RKO (cell line): ENCODE data around the gene FLOT1.
"Not testable (repeated sequence)": the region's sequence is repeated elsewhere in the genome, so short reads cannot be mapped to it uniquely, and the experiment has no call there.

ENCODE experiments used
- DNase-seq: peaks from one replicate; pipeline ENCODE4 v3.0.0-alpha.2; 2016; ENCODE audit warnings: low spot score

The FLOT1 gene

DNA sequence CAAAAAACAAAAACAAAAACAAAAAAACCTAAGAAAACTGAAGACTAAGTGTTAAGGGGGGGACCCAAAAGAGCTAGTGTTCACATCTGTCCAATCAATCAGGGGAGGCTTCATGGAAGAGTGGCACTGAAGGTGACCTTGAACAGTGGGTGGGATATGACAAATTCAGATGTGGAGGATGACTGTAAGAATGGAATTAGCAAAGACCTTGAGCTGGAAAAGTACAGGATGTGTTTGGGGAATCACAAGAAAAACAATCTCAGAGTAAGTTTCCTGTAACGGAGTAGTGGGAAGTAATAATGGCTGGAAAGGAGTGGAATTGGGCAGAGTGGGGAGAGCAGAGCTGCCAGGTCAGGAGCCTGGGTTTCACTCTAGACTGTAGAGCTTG is 4.8 kb upstream of the FLOT1 start:
- DNase-seq: no peak

DNA sequence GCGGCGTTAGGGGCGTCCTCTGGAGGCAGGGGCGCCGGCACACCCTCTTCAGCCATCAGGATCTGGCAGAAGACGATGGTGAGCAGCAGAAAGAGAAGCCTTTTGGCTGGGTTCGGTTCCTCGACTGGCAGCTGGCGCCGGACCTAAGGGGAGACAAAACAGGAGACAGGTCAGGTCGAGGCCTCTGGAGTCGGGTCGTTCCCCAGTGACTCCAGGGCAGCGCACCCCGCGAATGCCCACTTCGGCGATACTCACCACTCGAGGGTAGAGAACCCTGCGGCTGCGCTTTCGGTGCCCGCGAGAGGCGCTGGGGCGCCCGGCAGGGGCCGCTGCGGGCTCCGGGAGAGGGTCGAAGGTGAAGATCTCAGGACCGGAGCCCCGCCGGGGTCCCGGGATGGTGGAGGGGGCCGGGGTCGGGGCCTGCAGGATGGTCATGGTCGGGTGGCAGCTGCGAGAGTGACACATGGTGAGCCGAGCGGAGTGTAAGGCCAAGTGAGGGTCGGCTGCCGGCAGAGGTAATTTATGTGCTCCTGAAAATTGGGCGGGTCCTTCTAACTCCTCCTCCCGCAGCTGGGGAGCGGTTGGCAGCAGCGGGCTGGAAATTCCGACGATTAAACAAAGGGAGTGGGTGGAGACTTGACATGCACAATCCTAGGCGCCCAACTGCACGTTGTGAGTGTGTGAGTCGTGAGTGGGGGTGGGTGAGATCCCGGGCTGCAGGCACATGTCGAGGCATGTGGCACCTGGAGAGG is 1.7 kb upstream of the FLOT1 start, which contains the start of gene IER3:
Gene IER3 (minus strand): TSS at position 494 of the 752 bp plus-strand sequence. CDS start 29 bp downstream, at position 465.
- peak; percentile 92 for DNase-seq

DNA sequence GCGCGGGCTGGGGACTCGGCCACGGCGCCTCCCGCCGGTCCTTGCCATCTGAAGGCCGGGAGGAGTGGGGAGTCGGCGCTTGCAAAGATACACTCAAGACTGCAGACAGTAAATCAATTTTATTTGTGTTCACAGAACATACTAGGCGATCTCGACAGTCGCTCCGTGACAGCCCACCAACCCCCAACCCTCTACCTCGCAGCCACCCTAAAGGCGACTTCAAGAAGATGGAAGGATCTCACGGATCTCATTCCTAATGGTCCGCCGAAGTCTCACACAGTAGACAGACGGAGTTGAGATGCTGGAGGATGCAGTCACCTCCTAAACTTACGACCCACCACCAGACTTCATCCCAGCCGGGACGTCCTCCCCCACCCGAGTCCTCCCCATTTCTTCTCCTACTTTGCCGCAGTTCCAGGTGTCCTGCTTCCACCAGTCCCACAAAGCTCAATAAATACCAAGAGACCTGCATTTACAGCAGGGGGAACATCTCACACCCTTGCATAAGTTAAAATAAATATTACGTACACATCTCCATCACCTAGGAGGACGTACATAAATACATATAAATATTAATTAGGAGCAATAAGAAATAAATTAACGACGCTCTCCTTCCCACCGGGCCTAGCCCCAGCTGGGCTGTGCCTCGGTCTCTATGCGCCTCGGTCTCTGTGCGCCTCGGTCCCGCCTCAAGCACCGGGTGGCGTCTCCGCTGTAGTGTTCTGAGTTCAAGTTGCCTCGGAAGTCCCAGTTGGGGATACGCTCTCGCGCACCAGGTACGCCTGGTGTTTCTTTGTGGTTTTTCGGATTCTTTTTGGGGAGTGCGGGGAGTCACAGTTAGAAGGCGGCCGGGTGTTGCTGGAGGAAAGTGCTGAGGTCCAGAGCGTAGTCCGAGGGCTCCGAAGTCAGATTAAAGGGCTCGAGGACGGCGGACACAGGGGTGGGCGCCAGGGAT is 889 bp upstream of the FLOT1 start:
- peak; percentile 74 for DNase-seq

DNA sequence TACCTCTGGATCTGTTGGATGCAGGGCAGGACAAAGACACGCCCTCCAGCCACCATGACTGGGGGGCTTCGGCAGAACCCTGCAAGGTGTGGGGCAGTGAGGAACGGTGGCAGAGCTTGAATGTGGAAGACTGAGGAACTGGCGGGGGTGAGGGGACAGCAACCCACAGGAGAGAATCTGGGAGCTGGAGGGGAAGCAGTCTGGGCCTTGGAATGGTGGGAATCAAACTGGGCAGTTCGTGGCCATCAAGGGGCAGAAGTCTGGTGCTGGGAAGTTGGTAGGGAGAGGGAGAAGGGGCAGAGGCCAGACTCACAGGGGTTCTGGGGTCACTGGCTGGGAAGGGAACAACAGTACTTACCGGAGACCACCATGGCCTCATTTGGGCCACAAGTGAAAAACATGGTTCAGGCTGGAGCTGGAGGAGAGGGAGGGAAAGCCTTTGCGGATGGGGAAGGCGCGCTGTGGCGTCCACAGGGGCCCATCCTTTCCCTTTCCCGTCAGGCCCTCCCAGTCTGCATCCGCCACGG is 635 bp downstream of the FLOT1 start:
- no peak for DNase-seq

DNA sequence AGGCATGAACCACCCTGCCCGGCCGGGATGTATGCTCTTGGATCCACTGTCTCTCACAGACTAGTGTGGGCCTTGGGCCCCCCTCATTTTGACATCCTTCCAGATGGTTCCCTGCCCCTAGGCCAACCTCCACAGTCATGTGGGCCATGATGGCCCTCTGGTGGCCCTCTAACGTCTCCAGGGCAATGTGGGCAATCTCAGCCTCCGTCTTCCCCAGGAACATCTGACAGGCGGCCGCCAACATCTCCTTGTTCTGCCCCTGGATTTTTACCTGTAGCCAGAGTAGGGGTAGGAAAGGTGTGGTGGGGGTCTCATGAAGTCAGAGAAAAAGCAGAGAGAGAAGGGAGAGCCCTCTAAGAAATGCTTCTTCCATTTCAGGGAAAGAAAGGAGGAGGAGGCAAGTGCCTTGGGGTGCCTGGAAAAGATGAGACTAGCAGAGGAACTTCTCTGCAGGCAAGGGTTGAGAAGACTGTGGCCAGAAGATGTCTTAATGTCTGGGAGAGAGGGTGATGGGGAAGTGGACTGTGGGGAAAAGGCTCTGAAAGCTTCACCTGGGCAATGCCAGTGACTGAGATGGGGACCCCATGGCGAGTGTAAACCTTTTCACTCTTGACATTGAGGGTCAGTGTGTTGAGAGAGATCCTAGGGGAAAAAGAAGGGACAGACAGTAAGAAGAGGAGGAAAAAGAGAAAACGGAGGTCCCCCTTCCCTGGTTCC is 1.3 kb downstream of the FLOT1 start:
- DNase-seq: no peak

DNA sequence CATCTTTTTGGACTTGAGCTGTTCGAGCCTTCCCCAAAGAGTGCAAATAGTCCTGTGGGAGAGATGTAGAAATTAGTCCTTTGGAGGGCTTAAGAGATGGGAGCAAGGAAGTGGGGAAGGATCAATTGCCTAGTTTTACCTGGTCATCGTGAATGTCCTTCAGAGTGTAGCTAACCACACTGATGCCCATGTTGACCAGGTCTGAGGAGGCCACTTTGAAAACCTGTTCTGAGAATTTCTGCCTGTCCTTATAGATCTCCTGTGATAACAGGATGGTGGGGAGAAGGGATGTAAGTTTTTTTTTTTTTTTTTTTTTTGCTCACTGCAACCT is 2.0 kb downstream of the FLOT1 start:
- no peak for DNase-seq

DNA sequence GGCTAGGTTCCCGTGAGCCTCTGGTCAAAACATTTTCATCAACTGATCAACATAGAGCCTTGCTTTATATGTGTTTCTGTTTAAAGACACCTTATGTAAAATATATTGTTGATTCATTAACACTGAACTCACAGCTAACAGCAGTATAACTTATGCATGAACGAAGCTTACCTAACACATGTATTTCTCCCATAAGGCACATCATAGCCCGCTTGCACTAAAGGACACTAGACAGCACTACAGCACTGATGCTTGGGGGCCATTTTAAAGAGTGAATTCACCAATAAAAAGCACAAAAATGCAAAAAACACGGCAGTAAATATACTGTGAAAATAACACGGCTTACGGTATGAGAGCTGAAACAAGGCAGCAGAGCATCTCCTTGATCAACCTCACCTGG is 4.0 kb downstream of the FLOT1 start:
- DNase-seq: no peak

DNA sequence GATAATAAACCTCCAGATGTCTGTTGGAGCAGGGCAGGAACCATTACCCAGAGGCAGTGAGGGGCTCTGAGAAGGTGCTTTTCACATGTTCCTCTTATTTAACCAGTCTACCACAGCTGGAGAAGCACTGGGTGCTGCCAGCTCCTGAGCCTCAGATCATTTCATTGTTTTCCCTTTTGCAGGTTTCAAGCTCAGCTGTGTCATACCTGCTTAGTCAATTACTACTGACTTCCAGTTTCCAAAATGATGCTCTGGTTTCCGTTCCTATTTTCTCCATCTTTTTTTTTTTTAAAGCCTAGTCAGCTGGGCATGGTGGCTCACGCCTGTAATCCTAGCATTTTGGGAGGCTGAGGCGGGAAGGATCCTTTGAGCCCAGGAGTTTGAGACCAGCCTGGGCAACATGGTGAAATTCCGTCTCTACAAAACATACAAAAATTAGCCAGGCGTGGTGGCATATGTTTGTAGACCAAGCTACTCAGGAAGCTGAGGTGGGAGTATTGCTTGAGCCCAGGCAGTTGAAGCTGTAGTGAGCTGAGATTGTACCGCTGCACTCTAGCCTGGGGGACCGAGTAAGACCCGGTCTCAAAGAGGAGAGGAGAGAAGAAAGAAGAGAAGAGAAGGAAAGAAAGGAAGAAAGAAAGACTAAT is 6.7 kb downstream of the FLOT1 start:
- DNase-seq: no peak

DNA sequence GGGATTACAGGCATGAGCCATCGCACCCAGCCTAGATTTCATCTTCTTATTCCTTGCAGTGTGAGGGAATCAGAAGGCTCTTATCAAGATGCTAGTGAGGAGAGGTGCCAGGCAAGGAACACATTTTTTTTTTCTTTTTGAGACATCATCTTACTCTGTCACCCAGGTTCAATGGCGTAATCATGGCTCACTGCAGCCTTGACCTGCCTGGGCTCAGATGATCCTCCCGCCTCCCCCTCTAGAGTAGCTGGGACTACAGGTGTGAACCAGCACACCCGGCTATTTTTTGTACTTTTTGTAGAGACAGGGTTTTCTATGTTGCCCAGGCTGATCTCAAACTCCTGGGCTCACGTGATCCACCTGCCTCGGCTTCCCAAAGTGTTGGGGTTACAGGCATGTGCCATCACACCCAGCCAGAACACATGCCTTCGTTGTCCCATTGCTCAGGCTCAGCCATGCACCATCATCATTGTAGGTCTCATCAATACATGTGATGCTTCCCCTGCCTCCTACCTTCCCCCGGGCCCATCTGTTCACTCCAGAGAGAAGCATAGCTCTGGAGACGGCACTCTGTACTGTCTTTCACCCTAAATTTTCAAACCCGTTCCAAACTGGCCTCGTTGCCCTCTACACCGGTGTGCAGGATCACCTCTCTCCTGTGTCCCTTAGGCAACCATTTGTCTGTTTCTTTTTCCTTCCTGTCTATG is 10.1 kb downstream of the FLOT1 start:
- no peak for DNase-seq

DNA sequence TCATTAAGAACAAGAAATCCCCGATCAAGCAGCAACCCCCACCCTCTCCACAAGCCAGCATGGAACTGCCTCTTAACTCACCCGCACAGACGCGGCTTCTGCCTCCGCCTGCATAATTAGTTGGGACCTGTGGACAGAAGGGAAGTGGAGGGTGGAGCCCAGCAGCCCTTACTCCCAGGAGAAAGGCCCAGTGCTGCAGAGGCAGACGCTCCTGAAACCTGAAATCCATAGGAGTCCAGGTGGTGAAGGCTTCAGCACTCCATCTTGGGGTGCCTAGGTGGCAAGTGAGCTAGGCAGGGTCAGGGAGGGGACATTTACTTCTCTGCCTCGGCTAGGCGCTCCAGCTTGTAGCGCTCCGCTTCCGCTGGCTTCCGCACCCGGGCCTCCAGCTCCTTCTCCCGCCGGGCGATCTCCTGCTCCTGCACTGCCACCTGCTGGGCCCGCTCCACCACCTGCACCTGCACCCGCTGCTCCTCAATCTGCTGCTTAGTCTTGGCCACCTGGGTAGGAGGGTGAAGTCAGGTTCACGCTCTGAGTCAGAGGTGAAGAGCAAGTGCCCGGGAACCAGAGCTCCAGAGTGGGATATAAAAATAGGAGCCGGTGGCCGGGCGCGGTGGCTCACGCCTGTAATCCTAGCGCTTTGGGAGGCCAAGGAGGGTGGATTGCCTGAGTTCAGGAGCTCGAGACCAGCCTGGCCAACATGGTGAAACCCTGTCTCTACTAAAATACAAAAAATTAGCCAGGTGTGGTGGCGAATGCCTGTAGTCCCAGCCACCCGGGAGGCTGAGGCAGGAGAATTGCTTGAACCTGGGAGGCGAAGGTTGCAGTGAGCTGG is 11.7 kb downstream of the FLOT1 start:
- DNase-seq: no peak

DNA sequence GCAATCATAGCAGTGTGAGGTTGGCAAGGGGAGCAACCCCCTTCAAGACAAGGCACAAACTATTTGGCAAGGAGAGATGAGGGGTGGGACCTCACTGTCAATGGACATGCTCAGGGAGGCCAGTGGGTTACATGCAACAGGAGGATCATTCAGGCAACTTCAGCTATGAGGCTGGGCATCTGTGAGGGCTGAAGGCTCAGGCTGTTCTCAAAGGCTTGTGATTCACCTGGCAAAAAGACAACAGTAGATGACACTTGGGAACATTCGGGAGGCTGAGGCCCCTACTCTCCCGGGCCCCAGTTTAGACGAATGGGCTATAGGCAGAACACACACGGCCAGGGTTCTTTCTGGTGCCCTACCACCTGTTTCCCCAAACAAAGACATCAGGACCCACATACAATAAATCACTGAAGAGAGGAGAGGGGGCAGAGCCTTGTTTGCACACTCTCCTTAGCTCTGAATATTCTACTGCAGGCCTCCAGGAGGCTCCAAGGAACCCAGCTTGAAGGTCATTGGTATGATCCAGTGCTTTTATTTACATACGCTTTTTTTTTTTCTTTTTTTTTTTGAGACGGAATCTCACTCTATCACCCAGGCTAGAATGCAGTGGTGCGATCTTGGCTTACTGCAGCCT is 14.4 kb downstream of the FLOT1 start:
- DNase-seq: peak; percentile 75

DNA sequence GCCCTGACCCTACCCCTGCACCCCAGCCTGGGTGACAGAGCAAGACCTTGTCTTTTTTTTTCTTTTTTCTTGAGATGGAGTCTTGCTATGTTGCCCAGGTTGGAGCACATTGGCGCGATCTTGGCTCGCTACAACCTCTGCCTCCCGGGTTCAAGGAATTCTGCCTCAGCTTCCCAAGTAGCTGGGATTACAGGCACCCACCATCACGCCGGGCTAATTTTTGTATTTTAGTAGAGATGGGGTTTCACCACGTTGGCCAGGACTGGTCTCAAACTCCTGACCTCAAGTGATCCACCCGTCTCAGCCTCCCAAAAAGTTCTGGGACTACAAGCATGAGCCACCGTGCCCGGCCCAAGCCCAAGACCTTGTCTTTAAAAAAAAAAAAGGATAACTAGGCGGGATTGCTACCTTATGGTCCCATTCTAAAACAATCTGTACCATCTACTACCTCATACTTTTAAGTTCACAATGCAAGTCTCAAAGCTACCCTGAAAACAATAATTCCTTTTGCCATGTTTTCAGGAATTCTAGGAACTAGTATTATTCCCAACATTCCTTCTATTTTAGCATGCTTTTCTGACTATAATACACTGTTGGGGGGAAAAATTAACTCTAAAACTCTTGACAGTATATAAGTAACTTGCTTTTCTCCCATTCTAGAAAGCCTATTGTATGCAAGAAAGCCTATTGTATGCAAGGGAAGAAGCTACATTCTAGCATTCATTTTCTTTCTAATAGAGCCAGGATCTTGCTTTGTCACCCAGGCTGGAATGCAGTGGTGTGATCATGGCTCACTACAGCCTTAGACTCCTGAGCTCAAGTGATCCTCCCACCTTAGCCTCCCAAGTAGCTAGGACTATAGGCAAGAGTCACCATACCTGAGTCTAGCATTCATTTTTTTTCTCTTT is 15.7 kb downstream of the FLOT1 start:
- DNase-seq: no peak

DNA sequence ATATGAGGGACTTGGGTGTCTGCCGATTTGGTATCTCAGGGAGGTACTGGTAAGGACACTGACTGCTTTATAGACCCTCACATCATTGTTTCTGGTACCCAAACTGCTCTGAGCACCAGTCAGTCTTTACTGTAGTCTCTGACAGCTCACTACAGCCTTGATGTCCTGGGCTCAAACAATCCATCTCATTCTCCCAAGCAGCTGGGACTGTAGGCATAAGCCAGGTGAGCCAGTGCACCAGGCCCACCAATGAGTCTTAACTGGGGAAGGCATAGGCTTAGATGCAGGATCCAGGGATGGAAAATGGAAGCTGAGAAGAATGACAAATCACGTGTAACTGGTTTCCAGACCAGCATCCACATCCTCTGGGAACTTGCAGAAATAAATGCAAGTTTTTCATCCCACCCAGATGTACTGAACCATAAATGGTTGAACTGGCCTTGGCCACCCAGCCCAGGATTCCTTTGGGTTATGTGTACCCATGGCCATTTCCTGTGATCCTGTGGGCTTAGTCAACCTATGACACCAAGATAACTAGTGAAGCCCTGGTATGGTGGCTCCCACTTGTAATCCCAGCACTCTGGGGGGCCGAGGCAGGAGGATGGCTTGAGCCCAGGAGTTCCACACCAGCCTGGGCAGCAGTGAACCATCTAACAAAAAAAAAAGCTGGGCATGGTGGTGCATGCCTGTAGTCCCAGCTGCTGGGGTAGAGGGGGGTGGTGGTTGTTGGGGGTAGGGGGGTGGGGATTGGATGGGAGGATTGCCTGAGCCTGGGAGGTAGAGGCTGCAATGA is 16.6 kb downstream of the FLOT1 start:
- DNase-seq: peak; percentile 72

DNA sequence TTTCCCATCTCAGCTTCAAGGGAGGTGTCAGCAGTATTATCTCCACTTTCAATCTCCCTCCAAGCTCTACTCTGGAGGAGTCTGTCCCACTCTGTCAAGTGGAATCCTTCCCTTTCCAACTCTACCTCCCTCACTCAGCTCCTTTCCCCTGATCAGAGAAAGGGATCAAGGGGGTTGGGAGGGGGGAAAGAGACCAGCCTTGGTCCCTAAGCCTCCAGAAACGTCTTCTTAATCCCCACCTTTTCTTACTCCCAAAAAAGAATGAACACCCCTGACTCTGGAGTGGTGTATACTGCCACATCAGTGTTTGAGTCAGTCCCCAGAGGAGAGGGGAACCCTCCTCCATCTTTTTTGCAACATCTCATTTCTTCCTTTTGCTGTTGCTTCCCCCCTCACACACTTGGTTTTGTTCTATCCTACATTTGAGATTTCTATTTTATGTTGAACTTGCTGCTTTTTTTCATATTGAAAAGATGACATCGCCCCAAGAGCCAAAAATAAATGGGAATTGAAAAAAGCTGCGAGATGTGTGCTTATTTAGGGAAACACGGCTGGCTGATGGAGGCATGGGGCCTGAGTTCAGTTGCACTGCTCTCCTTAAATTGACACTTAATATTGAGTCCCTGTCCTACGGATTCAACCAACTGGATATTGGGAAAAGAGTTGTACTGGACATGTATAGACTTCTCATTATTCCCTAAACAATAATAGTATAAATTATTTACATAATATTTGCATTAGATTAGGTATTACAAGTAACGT is 17.4 kb downstream of the FLOT1 start:
- DNase-seq: no peak

DNA sequence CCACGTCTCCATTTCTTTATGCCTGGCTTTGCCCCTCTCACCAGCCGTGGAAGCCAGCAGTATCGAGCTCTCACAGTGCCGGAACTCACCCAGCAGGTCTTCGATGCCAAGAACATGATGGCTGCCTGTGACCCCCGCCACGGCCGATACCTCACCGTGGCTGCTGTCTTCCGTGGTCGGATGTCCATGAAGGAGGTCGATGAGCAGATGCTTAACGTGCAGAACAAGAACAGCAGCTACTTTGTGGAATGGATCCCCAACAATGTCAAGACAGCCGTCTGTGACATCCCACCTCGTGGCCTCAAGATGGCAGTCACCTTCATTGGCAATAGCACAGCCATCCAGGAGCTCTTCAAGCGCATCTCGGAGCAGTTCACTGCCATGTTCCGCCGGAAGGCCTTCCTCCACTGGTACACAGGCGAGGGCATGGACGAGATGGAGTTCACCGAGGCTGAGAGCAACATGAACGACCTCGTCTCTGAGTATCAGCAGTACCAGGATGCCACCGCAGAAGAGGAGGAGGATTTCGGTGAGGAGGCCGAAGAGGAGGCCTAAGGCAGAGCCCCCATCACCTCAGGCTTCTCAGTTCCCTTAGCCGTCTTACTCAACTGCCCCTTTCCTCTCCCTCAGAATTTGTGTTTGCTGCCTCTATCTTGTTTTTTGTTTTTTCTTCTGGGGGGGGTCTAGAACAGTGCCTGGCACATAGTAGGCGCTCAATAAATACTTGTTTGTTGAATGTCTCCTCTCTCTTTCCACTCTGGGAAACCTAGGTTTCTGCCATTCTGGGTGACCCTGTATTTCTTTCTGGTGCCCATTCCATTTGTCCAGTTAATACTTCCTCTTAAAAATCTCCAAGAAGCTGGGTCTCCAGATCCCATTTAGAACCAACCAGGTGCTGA is 18.4 kb downstream of the FLOT1 start:
- DNase-seq: not testable (repeated sequence)
